Fibroblast of the conjunctiva (primary cell): ENCODE results near the gene NELL2.

Experiments
- DNase-seq: peaks from one replicate; pipeline ENCODE4 v3.0.0-alpha.2; 2010; ENCODE audit warnings: low read depth

The NELL2 gene

DNA sequence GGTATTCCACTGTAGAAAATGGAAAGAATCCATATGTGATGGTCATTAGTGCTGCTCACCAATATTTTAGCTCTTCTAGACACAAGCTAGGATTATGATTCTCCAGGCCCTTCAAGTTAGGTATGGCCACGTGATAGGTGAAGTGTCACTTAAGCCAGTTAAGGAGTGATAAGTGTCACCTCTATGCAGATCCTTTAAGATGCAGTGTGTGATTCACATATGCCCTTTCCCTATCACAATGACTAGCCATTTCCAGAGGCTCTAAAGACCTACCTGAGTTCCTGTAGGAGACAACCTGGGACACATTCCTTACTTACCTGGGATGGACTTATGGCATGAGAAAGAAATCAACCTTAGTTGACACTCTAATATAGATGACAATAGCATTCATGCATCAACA, 343.2 kb downstream of the NELL2 start:
- DNase-seq, result no peak

DNA sequence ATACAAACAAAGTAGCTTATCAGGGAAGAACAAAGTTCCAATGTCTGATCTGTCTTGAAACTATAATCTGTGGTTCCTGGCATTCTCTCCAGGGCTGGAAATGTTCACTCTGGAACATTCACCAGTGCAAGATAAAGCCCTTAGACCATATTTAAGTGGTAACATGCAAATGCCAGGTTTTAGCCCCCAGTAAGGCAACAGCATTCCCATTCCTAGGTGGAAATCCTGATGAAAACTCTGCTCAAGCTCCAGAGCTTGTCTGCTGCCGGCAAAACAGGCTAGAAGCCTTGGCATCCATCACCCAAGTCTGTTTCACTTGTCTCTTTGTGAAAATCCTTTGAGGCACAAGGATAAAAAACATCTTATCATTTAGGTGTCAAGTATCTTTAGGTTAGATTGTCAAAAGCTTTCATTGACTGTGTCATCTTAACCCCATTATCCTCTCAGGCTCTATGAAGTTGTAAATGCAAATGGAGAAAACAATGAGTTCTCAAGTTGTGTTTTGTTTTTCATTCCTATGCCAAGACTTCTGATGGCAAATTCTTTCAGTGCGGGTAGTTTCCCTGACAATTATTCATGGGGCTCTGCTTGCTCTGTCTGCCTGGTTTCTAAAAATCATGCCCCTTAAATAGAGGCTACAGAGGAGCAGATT, 344.7 kb downstream of the NELL2 start:
- DNase-seq, result no peak

DNA sequence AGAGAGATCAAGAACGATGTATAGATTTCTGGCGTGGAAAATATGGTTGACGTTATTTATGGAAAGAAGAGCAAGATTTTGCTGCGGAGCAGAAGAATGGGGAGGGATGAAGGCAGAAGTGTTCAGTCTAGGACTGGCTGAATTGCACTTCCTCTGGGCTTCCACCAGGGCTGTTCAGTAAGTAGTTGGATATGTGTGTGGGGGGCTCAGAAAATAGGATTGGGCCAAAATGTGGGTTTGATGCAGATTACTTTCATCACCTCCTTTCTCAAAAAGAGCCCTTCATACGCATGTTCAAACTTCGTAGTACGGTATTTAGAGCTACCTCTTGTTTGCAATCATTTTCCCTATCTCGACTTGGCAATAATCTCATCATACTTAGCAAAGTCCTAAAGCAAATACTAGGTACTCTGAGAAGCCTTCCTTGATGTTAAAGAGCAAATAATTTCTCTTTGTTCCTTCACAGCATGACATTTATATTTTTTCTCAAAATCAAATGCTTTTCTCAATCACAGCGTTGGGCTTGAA, 349.4 kb downstream of the NELL2 start:
- no peak for DNase-seq

DNA sequence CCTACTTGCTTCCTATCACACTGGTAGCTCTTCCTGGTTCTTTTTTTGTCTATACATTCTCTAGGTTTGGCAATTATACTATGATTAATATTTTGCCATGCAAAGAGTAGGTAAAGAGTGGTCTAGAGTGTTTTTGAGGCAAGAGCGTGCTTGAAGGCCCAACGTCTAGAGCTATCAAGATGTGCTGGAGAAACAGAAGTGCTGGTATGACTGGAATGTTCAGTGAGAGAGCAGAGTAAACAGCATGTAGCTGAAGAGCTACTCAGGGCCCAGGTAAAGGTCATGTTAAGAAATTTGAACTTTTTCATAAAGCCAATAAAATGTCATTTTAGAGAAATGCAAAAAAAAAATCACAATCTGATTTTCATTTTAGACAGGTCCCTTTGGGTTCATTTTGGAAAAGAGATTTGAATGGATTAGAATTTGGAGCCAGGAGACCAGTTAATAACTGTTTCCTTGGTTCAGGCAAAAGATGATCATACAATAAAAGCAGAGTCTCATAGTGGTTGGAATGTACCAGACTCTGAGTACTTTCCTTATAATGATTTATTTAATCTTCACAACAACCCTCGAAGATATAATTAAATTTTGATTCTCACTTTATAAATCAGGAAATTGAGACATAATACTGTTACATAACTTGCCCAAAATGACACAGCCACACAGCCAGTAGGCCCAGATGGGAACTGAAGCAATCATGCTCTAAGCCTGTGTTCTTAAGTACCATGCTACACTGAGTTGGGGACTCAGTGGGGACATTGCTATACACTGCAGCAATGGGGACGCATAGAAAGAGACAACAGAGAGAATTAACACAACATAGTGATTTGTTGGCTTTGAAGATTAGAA, 350.1 kb downstream of the NELL2 start:
- DNase-seq, result no peak

DNA sequence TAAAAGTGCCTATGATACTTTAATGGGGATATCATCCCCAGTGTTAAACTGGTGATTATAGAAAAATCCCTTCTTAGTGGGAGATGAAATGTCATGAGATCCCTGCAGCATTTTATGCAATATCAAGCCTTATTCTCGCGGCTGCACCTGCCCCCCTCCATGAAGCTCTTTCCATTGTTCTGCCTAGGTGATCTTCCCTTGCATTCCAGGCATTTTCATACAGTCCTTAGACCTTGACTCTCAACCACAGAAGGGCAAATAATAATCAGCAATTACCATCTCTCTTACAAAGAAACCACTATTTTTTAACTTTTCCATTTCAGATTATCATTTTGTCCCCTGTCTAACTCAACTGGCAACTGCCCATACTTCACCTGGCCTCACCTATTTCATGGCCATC, 352.3 kb downstream of the NELL2 start:
- no peak for DNase-seq

DNA sequence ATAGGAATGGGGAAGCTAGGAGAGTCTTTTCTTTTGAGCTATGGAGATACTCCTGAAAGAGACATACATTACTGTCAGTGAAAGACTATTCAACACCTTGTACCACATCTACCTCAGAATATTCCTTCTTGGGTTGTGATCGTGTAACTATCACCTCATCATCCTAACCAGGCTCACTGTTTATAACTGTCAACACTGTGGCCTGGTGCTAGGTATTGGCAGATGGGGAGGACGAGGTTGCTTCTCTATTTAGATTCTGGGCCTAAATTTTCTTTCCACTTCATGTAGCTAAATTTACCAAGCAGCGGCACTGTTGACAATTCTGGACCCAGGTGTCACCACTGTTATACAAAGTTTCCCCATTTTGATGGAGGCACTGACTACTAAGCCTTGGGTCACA, 354.4 kb downstream of the NELL2 start:
- DNase-seq, result no peak

DNA sequence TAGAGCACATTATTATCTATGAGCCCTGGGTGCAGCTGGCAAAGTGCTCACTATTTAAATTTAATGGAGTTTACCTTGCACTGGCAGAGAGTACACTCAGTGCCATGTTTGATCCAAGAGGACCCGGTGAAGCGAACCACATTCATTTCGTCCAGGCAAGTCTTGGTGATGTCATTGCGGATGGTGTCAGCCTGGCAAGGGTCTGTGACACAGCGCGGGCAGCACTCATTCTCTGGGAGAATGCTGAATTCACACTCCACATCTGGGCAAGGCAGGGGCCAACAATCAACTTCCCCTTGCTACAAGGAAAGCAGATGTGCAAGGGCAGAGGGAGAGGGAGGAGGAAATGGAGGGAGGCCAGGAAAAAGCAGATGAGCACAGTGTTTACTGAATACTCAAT, 356.2 kb downstream of the NELL2 start:
- DNase-seq, result no peak

DNA sequence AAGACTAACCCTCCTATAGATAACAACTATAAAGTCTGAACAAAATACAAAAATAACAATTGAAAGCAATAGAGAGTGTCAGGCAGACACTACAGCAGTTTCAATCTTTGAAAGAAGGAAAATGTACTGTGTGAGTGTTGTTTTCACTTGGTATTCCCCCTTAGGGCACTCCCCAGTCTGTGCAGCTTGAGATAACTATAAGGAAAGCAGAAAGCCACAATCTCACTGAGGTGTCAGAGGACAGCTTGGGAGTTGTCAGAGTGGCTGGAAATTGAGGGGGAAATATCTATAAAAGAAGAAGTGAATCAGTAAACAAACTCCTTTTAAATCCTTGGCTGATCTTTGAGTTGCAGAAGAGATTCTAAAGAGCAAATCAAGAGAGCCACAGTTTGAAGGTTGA, 364.8 kb downstream of the NELL2 start:
- DNase-seq, result no peak

DNA sequence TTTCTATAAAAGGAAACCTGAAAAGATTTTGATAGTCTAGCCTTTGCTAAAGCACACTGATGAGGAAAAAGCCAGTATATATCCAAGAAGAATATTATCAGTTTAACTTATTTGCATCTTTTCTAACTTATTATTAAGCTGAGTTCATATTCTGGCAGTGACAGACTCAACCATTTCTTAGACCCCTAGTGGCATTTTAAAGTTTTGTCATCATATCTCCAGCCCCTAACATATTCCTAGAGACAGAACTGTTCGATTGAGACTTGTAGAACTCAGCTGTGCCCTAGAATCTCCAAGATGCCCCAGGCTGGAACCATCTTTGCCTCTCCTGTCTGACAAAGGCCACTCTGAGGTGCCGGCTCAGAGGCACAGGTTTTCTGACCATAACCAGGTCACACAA, 365.6 kb downstream of the NELL2 start:
- DNase-seq, result no peak

DNA sequence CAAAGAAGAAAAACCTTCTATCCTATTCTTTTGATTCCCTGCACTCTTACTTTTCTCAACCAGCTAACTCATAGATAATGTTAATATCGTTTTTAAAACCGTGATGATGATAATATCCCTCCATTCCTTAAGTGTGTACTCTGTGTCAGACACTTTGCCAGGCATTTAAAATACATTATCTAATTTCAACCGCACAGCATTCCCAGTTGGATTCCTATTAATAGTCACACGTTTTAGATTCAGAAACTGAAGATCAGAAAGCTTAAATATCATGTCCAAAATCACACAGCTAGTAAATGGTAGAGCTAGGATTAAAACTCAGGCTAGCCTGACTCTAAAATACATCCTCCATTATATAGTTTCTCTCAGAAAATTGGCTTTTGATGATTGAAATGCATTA, 366.0 kb downstream of the NELL2 start:
- no peak for DNase-seq

DNA sequence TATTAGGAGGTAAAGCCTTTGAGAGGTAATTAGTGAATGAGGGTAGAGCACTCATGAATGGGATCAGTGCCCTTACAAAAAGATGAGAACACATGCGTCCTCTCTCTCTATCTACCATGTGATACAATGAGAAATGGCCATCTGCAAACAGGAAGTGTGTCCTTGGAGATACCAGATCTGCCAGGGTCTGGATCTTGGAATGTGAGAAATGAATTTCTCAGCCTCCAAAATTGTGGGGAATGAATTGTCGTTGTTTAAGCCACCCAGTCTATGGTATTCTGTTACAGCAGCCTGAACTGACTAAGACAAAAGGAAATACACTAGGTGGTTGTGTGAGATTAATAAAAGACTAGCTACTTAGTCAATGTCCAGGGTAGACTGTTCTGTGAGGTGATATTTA, 366.6 kb downstream of the NELL2 start:
- DNase-seq, result no peak

DNA sequence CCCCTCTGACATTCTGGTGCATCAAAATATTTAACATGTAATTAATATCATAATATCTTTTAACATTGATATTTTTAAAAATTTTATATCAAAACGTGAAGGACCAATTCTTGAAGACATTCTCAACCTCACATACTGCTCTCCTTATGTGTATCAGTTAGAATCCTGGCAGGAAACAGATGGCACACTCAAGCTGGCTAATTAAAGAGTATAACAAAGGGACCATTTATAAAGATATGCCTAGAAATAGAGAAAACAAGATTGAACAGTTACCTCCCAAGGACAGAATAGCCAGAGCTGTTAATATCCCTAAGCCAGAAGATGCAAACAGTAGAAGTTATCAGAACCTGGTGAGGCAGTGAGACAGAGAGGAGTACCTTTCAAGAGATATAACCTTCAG, 368.7 kb downstream of the NELL2 start:
- DNase-seq, result no peak

DNA sequence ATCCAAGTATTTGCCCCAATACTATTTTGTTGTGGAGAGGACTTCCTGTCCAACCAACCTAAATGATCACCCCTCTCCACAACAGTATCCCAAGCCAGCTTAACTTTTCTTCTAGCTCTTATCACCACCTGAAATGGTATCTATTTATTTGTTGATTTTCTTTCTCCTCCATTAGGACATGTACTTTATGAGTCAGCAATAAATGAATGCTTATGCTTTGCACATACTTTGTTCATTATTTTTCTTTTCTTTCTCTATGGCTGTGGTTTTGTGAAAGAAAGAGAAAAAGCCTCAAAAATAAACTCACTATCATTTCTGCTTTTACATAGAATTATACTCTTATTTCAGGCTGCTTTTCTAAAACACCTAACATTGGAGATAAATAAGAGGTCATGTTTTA, 371.3 kb downstream of the NELL2 start:
- no peak for DNase-seq

DNA sequence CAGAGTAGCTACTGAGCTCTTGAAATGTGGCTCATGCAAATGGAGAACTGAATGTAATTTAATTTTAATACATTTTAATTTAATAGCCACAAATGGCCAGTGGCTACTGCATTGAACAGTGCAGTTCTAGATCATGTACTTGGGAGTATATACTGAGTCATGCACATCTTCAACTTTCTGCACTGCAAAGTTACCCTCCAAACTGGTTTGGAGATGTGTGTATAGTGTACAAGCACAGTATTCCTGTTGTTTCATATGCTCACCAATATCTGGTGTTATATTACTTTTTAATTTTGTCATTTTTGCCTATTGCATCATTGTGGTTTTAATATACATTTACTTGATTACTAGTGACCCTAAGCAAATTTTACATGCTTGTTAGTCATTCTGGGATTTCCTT, 372.8 kb downstream of the NELL2 start:
- DNase-seq, result no peak

DNA sequence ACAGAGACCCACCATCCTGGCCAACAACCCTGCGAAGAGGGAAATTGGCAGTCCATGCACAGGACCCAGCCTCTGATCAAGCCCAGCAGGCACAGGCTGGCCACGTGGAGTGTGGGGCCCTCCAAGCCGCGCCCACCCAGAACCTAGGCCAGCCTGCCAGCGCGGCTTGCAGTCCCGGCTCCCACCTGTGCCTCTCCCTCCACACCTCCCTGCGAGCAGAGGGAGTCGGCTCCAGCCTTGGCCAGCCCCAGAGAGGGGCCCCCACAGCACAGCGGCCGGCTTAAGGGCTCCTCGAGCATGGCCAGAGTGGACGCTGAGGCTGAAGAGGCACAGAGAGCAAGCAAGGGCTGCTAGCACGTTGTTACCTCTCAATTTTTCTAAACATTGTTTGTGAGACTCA, 373.4 kb downstream of the NELL2 start:
- DNase-seq, result no peak

DNA sequence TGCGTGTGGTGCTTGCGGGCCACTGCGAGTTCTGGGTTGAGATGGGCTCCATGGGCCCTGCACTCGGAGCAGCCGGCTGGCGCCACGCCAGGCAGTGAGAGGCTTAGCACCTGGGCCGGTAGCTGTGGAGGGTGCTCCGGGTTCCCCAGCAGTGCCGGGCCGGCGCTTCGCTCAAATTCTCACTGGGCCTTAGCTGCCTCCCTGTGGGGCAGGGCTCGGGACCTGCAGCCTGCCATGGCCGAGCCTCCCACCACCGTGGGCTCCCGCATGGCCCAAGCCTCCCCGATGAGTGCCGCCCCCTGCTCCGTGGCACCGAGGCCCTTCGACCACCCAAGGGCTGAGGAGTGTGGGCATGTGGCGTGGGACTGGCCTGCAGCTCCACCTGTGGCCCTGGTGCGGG, 375.7 kb downstream of the NELL2 start:
- no peak for DNase-seq

DNA sequence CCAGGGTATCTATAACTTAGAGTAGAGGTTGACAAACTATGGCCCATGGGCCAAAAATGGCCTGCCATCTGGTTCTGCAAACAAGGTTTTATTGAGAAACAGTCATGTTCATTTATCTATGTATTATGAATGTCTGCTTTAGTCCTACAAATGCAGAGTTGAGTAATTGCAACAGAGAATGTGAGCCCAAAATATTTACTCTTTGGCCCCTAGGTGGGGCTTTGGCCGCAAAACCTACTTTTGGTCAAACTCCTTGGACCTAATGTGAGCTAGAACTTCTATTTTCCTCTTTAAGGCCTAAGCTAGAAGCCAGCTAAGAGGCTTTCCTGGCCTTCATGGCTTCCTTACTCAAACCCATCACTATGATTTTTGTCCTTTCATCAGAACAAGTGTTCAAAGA, 379.1 kb downstream of the NELL2 start:
- no peak for DNase-seq

DNA sequence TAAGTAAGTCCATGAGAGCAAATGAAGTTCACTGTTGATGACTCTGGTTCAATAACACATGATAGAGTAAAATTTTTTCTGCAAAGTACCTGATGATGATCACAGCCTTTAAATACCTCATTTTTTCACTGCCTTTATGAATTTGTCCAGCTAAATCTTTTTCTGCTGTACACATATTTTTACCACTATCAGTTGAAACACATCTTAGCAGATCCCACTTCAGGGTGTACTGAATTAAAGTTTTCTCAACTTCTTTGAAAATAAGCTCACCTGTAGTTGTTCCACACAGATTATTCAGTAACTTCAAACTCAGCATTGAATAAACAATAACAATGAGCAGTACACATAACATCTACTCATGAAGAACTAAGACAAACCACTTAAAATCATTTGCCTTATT, 385.9 kb downstream of the NELL2 start:
- no peak for DNase-seq

DNA sequence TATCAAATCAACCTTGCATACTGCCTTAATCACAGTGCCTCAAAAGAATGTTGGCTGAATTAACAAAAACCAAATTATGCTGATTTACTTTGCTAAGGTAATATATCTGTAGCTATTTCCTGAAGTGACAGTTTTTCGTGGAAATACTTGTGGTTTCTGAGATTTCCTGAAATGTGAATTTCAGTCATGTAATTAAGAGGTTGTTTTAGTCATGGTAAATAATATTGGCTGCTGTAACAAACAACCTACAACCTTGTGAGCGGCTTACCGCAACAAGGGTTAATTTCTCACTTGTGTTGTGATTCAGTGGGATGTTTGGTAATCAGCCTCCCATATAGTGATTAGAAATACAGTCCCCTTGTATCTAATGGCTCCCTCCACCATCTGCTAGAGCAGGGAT, 387.9 kb downstream of the NELL2 start:
- DNase-seq, result no peak

DNA sequence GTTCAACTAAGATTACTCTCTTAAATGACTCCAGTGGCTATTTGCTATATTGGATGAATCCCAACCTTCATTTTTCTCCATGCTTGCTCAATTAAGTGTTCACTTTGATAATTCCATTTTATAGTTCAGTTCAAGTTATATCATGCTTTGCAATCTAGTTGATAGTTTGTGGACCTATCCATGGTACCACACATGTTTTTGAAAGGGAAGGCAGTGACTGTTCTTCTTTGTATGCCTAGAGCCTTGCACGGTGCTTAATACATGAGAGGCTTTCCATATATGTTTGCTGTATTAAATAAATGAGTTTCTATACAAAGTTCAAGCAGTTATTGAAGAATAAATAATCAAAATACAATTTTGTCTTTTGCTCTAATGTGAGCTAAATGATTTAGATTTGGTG, 391.3 kb downstream of the NELL2 start:
- DNase-seq, result no peak

DNA sequence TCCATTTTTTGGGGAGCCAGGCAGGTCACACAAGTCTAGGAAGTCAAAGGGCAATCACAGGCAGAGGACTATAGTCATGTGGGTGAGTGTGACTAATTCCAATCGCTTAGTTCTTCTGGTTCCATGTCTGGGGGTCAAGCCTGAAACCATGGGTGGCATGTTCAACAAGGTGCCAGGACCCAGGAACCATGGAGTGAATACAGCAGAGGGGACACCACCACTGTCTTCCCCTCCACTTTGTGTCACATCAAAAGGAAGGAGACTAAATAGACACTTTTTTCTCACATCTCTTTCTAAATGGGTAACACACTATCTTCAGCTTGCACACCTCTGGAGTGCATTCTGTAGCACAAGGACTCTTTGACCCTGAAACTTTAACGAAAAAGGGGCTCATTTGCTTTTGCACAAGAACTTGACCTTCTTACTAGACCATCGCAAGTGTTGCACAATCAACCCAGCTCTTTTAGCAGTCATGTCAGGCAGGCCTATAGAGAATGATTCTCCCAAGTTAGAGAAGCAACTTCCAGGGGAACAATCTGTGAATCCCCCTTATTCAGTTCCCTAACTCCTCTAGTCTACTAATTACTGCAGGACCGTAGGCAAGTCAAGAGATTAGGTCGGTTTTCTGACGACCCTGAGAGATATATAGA, 398.7 kb downstream of the NELL2 start:
- DNase-seq, result no peak

DNA sequence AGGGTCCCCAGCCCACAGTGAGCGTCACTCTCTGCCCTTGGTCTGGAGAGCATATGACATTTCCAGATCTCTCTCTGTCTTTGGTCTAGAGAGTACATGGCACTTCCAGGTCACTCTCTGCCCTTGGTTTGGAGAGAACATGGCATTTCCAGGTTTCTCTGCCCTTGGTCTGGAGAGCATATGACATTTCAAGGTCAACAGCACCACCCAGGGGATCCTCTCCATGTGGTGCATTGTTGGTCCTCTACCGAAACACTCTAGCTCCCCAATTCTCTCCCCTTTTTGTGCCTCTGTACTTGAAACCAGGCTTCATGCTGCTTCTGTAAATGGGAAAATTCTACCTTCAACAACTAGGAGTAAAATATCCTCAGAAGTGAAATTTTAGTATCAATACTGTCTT, 399.4 kb downstream of the NELL2 start:
- no peak for DNase-seq

DNA sequence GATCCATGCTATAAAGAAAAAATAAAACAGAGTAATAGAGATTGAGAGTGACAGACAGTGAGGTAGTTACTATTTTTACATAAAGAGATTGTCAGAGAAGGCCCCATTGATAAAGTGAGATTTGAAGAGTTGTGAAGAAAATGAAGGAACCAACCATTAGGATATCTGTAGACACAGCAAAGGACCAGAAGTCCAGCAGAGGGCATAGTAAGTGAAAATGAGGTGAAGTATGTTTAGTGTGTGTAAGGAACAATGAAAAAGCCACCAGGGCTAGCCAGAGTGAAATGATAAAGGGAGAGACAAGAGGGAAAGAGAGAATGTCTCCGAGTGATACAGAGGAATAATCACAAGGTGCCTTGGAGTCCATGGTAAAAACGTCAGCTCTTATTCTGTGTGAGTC, 411.0 kb downstream of the NELL2 start:
- DNase-seq, result no peak
